Stimulated activated CD8-positive, alpha-beta memory T cell treated with anti-CD3 and anti-CD28 coated beads, Interleukin-4, amount 100 ng/mL, for 4 hours (primary cell): ENCODE results near the gene TMEM39A.

Experiments
- DNase-seq, 2 donors: peaks; one replicate each; pipeline ENCODE4 v3.0.0-alpha.2; 2020; ENCODE audit warnings: low read depth in 2 of 2, low spot score in 1 of 2

Gene TMEM39A

DNA sequence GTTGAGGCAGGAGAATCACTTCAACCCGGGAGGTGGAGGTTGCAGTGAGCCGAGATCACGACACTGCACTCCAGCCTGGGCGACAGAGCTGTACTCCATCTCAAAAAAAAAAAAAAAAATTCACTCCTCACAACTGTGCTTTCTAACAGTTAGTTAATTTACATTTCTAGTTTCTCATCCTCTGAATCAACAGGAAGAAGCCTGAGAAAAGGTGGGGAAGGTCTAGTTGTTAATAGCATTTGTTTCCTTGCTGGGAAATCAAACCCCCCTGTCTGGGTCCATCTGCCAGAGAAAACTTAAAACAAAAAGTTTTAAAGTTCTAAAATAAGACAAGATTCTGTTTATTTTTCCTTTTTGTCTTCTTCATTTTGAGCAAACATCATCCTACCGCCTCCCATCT lies 62.3 kb downstream of the TMEM39A start:
- DNase-seq: no peak

DNA sequence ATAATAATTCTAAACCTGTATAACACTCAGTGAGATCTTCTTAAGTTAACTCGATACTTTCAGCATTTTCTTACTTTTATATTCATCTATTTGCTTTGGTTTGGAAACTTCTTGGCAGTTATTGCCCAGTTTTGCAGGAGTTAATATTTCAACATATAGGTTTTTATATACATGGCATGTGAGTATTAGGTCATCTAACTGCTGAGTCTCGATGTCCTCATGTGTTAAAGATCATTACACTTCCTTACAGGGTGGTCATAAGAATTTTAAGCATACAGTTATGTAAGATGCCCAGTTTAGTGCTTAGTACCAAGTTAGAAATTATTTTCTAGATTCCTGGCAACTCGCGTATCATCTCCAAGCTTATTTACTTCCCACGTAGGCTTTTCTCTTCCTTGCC lies 62.9 kb downstream of the TMEM39A start:
- DNase-seq: no peak

DNA sequence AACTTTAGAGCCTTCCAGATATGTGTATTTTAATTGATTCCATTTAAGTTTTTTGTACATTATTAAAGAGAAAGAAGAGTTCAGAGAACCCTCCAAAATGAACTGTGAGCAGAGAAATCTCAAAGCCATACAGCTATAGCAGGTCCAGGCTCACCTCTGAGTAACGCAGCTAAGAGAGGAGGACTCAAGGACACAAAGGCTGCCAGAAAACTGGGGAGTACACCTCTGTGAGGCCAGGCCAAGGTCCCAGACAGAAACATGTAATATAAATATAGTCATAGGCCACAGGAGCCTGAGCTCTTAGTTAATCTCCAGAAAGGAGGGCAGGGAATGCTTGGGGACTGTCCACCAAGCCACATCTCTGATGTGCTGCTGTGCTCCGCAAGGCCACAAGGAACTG lies 66.5 kb downstream of the TMEM39A start:
- no peak for DNase-seq

DNA sequence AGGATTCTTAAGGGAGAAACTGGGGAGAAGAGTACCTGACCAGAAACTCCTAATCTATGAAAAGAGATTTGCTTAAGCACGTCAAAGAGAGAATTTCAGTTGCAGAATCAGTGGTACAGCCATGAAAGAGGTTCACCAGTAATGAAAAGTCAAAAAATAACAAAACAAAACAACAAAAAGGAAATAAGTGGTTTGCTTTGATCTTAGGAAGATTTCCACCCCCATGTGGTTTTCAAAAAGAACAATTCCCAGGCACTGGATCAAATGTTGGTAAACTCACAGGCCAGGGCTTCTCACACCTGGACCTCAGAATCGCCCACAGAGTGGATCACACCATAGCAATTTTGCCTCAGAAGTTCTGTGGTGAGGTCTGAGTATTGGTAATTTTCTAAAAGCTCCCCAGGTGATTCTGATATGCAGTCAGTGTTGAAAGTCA lies 67.5 kb downstream of the TMEM39A start:
- DNase-seq: no peak

DNA sequence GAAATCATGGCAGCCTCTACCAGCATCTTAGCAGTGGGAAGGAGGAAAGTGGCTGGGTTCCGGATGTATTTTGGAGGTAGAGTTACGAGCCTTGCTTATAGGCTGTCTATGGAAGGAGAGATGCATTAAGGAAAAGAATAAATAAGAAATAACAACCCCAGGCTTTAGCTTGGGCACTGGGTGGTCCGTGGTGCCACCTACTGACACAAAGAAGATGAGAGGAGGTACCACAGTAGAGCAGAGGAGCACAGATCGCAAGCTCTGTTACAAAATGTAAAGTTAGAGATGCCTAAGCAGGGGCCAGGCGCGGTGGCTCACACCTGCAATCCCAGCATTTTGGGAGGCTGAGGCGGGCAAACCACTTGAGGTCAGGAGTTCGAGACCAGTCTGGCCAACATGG lies 74.8 kb downstream of the TMEM39A start:
- no peak for DNase-seq

DNA sequence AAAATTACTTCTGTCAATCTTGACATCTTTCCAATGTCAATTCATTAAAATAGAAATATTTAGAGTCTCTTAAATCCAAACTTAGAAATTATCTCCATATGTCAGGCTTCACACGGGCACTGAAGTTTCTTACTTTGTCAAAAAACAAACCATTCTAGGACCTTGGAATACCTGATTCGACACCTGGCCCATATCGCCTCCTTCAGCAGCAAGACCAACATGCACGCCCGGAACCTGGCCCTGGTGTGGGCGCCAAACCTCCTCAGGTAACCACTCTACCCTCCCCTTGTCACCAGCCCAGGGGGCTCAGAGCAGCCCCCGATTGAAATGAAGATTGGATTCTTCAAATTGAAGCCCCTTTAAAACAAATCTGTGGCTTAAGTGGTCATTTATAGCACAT lies 81.3 kb downstream of the TMEM39A start:
- DNase-seq: no peak

DNA sequence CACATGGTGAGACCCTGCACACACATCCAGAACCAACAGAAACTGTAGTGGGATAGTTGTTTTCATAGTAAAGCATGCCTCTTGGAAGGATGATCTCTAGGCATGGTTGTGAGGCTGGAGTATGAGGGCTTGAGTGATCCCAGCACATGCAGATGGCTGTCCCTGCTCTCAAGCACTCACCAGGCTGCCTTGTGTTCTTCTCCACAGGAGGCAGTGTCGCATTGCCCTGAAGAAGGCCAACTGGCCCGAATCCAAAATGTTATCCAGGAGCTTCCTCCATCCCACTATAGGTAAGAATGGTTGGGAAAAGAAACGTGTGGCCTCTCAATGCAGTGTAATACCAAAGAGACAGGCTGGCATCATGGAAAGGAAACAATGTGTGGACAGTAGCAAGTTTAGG lies 82.7 kb downstream of the TMEM39A start:
- DNase-seq: no peak
